ENCODE results near the gene PML. TPM values are rescaled to one million over a fixed set of nuclear protein-coding genes. Genes with fewer than 3 reads are reported as not detected.

PML gene
- polyA plus RNA-seq, 4 donors, result 24.3 to 34.1 (median 29.5) TPM

DNA sequence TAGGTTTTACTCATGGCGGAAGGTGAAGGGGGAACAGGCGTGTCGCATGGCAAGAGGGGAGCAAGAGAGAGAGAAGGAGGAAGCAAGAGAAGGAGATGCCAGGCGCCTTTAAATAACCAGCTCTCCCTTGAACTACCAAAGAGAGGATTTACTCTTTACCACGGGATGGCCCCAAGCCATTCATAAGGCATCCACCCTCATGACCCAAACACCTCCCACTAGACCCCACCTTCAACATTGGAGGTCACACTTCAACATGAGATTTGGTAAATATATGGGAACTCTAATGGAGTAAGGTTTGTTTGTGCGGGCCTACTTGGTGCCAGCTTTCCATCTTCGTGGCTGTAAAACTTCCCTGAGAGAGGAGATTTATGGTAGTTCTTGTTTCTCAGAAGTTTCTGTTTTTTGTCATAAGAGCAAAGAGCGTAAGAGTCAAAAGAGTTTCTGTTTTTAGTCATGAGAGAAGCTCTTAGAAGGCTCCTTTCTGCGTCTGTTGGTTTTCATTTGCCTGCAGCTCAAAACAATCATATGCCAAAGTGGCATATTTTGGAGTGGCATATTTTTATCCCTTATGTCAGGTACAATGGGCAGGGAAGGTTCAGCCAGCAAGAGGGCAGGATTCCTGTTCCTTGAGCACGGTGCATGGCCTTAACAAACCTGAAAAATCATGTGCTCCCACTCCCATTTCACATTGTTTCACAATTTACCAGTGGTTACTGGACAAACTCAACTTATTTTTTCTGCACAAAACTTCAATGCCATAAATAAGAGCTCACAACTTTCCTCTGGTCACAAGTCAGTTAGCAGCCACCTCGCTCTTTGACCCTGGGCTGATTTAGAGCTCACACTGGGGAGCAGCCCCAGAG, 12.5 kb downstream of the PML start:
- no peak for DNase-seq (ENCODE audit: low read depth in 4 of 4, low spot score in 3 of 4)

DNA sequence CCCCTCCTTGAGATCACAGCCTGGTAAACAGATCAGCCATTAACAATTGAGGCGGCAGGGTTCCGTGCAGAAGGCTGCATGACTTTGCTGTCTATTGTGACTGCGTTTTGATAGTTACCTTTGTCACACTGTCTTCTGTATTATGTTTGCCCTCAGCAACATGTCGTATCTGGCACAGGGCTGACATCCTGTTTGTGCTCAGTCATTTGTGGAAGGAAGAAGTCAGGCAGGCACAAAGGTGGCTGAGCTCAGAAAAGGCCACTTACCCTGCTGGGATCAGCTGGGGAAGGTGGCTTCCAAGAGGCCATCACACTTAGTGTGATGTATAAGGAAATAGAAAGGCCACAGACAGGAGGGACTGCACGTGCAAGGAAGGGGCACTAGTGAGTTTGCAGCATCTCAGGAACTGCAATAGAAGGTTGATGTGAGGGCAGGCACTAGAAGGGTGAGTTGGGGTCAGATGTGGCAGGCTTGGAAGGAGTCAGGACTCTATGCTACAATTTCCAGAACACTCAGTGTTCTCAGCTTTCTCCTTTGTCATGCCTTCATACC, 13.4 kb downstream of the PML start:
- no peak for DNase-seq (ENCODE audit: low read depth in 4 of 4, low spot score in 3 of 4)

- no peak for DNase-seq (ENCODE audit: low read depth in 4 of 4, low spot score in 3 of 4)
Observed at GRCh38 chr15:74008901-74009300, 14.4 kb downstream of the PML start.

DNA sequence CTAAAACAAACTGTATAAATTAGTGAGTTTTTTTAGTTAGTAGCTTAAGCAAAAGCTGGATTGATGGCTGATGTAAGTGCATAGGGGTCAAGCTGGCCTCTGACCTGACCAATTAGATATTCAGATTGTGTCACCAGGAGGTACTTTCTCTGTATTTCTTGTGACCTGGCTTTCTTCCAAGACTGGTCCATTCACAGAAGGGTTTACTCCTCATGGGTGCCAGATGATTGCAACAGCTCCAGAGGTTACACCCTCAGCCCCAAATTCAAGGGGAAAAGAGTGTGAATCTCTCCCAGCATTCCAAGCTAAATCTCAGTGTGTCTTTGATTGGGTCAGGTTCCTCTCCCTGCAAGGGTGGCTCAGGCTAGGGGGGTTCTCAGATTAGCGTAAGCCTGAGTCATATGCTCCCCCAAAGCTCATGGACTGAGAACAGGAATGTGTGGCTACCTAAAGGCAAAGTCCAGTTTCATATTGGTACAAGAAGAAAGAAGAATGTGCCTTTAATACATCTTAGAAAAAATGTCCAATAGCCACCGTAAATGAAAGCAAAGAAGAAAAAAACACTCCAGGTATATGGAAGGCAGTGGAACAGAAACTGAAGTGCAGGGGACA, 16.5 kb downstream of the PML start:
- no peak for DNase-seq (ENCODE audit: low read depth in 4 of 4, low spot score in 3 of 4)

DNA sequence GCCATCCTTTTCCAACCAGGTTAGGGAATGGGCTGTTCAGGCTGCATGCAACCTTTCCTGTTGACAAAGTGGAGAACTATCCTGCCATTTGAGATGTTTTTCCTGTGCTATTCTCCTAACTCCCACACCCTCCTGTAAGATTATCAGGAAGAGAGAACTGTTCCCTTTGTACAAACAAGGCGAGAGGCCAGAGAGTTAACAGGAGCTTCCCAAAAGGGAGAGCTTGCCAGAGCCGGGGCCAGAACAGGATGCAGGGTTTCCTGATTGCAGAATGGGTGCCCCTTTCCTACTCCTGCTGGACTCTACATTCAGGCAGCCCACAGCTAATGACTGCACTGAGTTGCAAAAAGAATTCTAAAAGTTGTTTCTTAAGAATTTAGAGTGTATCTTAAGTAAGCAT, 17.1 kb downstream of the PML start:
- no peak for DNase-seq (ENCODE audit: low read depth in 4 of 4, low spot score in 3 of 4)

DNA sequence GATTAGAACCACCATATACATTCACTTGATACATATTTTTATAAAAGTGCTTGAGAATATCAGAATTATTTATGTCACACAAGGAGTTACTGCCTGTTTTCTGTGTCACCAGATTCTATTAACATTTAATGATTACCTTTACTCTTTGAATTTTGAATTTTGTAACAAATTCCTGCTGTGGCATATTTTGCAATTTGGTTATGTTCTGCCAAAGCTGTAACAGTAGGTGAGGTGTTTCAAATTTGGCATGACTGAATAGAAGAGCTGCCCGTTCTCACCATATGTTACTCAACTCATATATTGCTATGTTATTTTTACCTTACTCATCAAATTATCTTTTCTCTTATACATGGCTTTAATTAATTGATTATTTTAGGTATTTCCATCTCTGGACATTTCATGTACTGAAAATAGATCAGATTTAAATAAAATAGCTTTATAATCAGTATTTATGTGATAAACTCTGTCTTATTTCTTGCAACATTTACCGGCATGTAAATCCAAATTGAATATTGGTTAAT, 18.9 kb downstream of the PML start:
- DNase-seq (ENCODE audit: low read depth in 4 of 4, low spot score in 3 of 4), result no peak

DNA sequence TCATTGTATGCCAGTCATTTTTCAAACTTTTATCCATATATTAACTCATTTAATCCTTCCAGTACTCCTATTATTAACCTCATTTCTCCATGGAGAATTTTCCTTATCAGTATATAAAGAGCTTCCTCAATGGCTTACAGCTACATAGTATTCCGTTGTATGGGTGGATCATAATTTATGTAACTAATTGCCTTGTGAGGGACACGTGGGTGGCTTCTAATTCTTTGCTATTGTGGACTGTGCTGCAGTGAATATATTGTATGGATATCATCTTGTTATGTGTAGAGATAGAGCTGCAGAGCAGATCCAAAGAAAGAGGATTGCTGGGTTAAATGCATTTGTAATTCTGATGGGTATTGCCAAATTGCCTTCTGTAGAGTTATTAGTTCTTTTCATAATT, 25.2 kb downstream of the PML start:
- DNase-seq (ENCODE audit: low read depth in 4 of 4, low spot score in 3 of 4), result no peak

DNA sequence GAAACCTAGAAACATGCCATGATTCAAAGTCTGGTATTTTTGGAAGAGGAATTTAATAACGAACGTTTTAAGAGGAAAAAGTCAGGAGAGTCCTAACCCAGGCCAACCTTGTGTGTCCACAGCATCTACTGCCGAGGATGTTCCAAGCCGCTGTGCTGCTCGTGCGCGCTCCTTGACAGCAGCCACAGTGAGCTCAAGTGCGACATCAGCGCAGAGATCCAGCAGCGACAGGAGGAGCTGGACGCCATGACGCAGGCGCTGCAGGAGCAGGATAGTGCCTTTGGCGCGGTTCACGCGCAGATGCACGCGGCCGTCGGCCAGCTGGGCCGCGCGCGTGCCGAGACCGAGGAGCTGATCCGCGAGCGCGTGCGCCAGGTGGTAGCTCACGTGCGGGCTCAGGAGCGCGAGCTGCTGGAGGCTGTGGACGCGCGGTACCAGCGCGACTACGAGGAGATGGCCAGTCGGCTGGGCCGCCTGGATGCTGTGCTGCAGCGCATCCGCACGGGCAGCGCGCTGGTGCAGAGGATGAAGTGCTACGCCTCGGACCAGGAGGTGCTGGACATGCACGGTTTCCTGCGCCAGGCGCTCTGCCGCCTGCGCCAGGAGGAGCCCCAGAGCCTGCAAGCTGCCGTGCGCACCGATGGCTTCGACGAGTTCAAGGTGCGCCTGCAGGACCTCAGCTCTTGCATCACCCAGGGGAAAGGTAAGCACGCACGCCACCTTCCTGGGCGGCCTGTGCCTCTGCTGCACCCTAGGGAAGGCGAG, 28.4 kb downstream of the PML start:
- DNase-seq (ENCODE audit: low read depth in 4 of 4, low spot score in 3 of 4), result no peak

DNA sequence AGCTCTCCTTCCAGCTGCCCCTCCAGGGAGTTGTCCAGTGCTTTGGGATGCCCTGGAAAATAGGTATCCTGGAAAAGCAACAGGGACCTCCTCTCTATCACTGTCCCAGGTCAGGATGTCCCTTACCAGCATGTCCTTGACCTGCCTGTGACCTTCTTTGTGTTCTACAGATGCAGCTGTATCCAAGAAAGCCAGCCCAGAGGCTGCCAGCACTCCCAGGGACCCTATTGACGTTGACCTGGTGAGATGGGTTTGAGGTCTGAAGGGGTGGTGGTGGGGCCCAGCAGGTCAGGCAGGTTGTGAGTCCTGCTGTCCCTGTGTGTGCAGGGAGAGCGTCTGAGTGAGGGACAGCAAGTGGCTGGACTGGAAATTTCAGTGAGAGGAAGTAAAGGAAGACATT, 30.2 kb downstream of the PML start:
- DNase-seq (ENCODE audit: low read depth in 4 of 4, low spot score in 3 of 4), result no peak

DNA sequence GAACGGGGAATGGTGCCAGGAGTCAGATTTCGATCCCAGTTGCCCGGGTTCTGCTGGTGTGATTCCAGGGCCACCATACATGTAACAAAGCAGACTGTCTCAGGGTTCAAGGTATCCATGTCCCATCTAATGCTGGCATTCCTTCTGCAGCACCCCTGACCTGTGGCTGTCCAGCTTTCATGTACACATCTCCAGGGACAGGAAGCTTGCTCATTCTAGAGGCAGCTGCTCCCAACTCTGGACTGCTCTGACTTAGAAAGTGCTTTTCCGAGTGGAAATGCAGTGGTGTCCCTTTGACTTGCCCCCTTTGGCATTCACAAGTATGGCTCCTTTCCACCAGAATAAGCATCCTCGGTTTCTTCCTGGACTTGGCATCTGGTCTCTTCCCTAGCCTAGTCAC, 30.9 kb downstream of the PML start:
- DNase-seq (ENCODE audit: low read depth in 4 of 4, low spot score in 3 of 4), result no peak

GRCh38 chr15:74027688-74028087, 33.2 kb downstream of the PML start:
- no peak for DNase-seq (ENCODE audit: low read depth in 4 of 4, low spot score in 3 of 4)

DNA sequence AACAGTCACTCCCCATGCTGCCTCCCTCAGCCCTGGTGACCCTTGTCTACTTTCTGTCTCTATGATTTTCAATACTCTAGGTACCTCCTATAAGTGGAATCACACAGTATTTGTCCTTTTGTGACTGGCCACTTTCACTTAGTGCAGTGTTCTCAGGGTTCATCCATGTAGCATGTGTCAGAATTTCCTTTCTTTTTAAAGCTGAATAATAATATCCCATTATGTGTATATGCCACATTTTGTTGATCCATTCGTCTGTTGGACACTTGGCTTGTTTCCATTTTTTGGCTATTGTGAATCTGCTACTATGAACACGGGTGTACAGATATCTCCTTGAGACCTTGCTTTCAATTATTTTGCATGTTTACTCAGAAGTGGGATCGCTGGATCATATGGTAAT, 34.1 kb downstream of the PML start:
- no peak for DNase-seq (ENCODE audit: low read depth in 4 of 4, low spot score in 3 of 4)

GRCh38 chr15:74032046-74032445, 37.5 kb downstream of the PML start:
- DNase-seq (ENCODE audit: low read depth in 4 of 4, low spot score in 3 of 4), result no peak

- no peak for DNase-seq (ENCODE audit: low read depth in 4 of 4, low spot score in 3 of 4)
Observed at GRCh38 chr15:74032606-74033561, 38.4 kb downstream of the PML start.

- no peak for DNase-seq (ENCODE audit: low read depth in 4 of 4, low spot score in 3 of 4)
Observed at GRCh38 chr15:74034206-74034755, 39.8 kb downstream of the PML start.

- DNase-seq (ENCODE audit: low read depth in 4 of 4, low spot score in 3 of 4), result no peak
Observed at GRCh38 chr15:74035121-74036017, 40.9 kb downstream of the PML start.

GRCh38 chr15:74036271-74037170, 42.0 kb downstream of the PML start:
- DNase-seq (ENCODE audit: low read depth in 4 of 4, low spot score in 3 of 4), result peak; percentile 35 to 59 (median 39)
